Keratinocyte (primary cell): ENCODE measurements around the gene COL6A2. TPM values are rescaled to one million over a fixed set of nuclear protein-coding genes. Genes with fewer than 3 reads are reported as not detected.

ENCODE experiments used
- DNase-seq: peaks from one replicate; pipeline ENCODE4 v3.0.0-alpha.2; 2011; ENCODE audit warnings: low read depth, missing footprints, low spot score
- FAIRE-seq: peaks from 2 replicates; lab custom pipeline; 2011; peaks lifted over from hg19 to GRCh38; lab: Jason Lieb, UNC
- H2AFZ ChIP-seq: 2 replicates; pipeline ENCODE4 v1.6.0; 2012; ENCODE audit warnings: low read length, control low read depth, inconsistent platforms; ENCODE audit not compliant: control insufficient read depth
- H3K27ac ChIP-seq: 2 replicates; pipeline ENCODE4 v1.5.1; 2011; ENCODE audit warnings: low read length; ENCODE audit not compliant: control insufficient read depth, insufficient read depth
- H3K27me3 ChIP-seq: 3 replicates; pipeline ENCODE4 v1.6.0; 2011; ENCODE audit warnings: low read length; ENCODE audit not compliant: control insufficient read depth, insufficient read depth; ENCODE audit errors: extremely low read depth
- H3K36me3 ChIP-seq, 2 experiments: 2 replicates in 1 of 2; 3 replicates in 1 of 2; pipeline ENCODE4 v1.5.1; 2011; ENCODE audit warnings: low read length in 2 of 2, mild to moderate bottlenecking in 1 of 2; ENCODE audit not compliant: control insufficient read depth in 2 of 2, insufficient read depth in 2 of 2; ENCODE audit errors: extremely low read depth in 1 of 2
- H3K4me1 ChIP-seq: 3 replicates; pipeline ENCODE4 v1.5.1; 2011; ENCODE audit warnings: low read length; ENCODE audit not compliant: control insufficient read depth, insufficient read depth; ENCODE audit errors: extremely low read depth
- H3K4me2 ChIP-seq: 3 replicates; pipeline ENCODE4 v1.6.0; 2011; ENCODE audit warnings: low read depth, low read length; ENCODE audit not compliant: control insufficient read depth, insufficient read depth; ENCODE audit errors: extremely low read depth
- H3K4me3 ChIP-seq, 3 experiments: fragments of 200-600 bp in 1 of 3; sonication (generic) in 1 of 3; 2 replicates in 2 of 3; 3 replicates in 1 of 3; pipeline ENCODE4 v1.5.1; 2011 to 2016; ENCODE audit warnings: low read length in 3 of 3, mild to moderate bottlenecking in 3 of 3, control low read depth in 2 of 3, inconsistent platforms in 1 of 3, low read depth in 1 of 3, mixed read lengths in 1 of 3, mixed run types in 1 of 3, moderate library complexity in 1 of 3; ENCODE audit not compliant: control insufficient read depth in 2 of 3, insufficient read depth in 2 of 3; ENCODE audit errors: extremely low read depth in 1 of 3
- H3K79me2 ChIP-seq: 2 replicates; pipeline ENCODE4 v1.6.0; 2012; ENCODE audit warnings: low read length; ENCODE audit not compliant: control insufficient read depth, insufficient read depth
- H3K9ac ChIP-seq: 3 replicates; pipeline ENCODE4 v1.6.0; 2011; ENCODE audit warnings: low read length; ENCODE audit not compliant: control insufficient read depth, insufficient read depth; ENCODE audit errors: extremely low read depth
- H3K9me1 ChIP-seq: 3 replicates; pipeline ENCODE4 v1.6.0; 2011; ENCODE audit warnings: low read length; ENCODE audit not compliant: control insufficient read depth, insufficient read depth; ENCODE audit errors: extremely low read depth
- H3K9me3 ChIP-seq: 2 replicates; pipeline ENCODE4 v1.5.1; 2012; ENCODE audit warnings: low read depth, low read length; ENCODE audit not compliant: control insufficient read depth
- H4K20me1 ChIP-seq: 3 replicates; pipeline ENCODE4 v1.6.0; 2011; ENCODE audit warnings: low read length; ENCODE audit not compliant: control insufficient read depth, insufficient read depth; ENCODE audit errors: extremely low read depth
- CTCF ChIP-seq, 3 experiments: IDR thresholded peaks in 1 of 3; conservative IDR thresholded peaks in 1 of 3; optimal IDR thresholded peaks in 1 of 3; 2 replicates in 2 of 3; 3 replicates in 1 of 3; pipeline versions ENCODE3 to v1.5.1; 2011; ENCODE audit warnings: low read length in 3 of 3, mild to moderate bottlenecking in 3 of 3, moderate library complexity in 2 of 3, control low read depth in 1 of 3, inconsistent platforms in 1 of 3; ENCODE audit not compliant: insufficient read depth in 2 of 3; ENCODE audit errors: extremely low read depth in 1 of 3
- EZH2 ChIP-seq: IDR thresholded peaks from one replicate; pipeline ENCODE4 v1.6.1; 2012; ENCODE audit warnings: inconsistent platforms, mild to moderate bottlenecking, low read length, moderate library complexity
- dilution Hi-C: fragments of 300-500 bp; cut with MboI; formaldehyde crosslinking; loops from one replicate; pipeline ENCODE4 v1.7.0; 2020; ENCODE audit warnings: low sequenced_read_pairs; ENCODE audit not compliant: extremely low pct_ligation_motif_present
- polyA plus RNA-seq, 5 experiments: library from polyadenylated mRNA; depleted of rRNA in 3 of 5; stranded (reverse) in 3 of 5; stranded (forward) in 1 of 5; unstranded in 1 of 5; fragments of >200 nt; gene quantifications; 1 replicate in 1 of 5; 2 replicates in 3 of 5; 3 replicates in 1 of 5; pipeline versions ENCODE4 v1.2.1 to v1.2.3, GENCODE V29; 2011 to 2012; ENCODE audit warnings: missing spikeins in 2 of 5, low read depth in 1 of 5, low replicate concordance in 1 of 5

The COL6A2 gene
- polyA plus RNA-seq, 1 donor (not counting 4 experiments of a cell fraction or from before 2014, with no cell fraction given) = 0.03 TPM

GRCh38 chr21:46056450-46056903, 41.4 kb upstream of the COL6A2 start:
- peaks cover 16% of the 10 kb centered on the region for H3K9me3 ChIP-seq
- DNase-seq = no peak
- no peak overlapping the region for H3K9ac ChIP-seq

GRCh38 chr21:46057111-46057709, 40.7 kb upstream of the COL6A2 start:
- peaks cover 6% of the 10 kb centered on the region for H3K4me1 ChIP-seq
- H3K36me3 ChIP-seq = no peaks in the 10 kb centered on the region
- H3K4me3 ChIP-seq = no peak overlapping the region
- FAIRE-seq (no peak), DNase-seq (no peak)
- peaks cover 16% of the 10 kb centered on the region for H3K9me3 ChIP-seq
- H4K20me1 ChIP-seq = no peaks in the 10 kb centered on the region
- H3K27me3 ChIP-seq = peaks cover 18% of the 10 kb centered on the region
- H2AFZ ChIP-seq = no peak overlapping the region
- H3K9me1 ChIP-seq = no peaks in the 10 kb centered on the region
- TF ChIP-seq EZH2 (no peak), CTCF (optimal IDR thresholded peaks at IDR 0.05 in 1 of 3, IDR thresholded peaks at IDR 0.05 in 1 of 3, conservative IDR thresholded peaks at IDR 0.05 in 1 of 3; ENCODE audit: extremely low read depth in 1 of 3, insufficient read depth in 2 of 3, low read length in 3 of 3) (no peak)
- H3K4me2 ChIP-seq = no peak overlapping the region
- dilution Hi-C loops = no loop called here
- H3K9ac ChIP-seq = no peak overlapping the region
- no peaks in the 10 kb centered on the region for H3K79me2 ChIP-seq
- H3K27ac ChIP-seq = no peak overlapping the region

More at GRCh38 chr21:46056450-46056903, 41.4 kb upstream of the COL6A2 start:
- Histone ChIP-seq H3K79me2 (no peaks in the 10 kb centered on the region), H4K20me1 (no peaks in the 10 kb centered on the region), H3K27ac (no peak overlapping the region), H3K4me2 (no peak overlapping the region), H3K4me3 (no peak overlapping the region), H3K4me1 (peaks cover 6% of the 10 kb centered on the region), H2AFZ (no peak overlapping the region), H3K36me3 (no peaks in the 10 kb centered on the region), H3K9me1 (no peaks in the 10 kb centered on the region), H3K27me3 (peaks cover 18% of the 10 kb centered on the region)
- dilution Hi-C loops = no loop called here
- TF ChIP-seq CTCF (optimal IDR thresholded peaks at IDR 0.05 in 1 of 3, IDR thresholded peaks at IDR 0.05 in 1 of 3, conservative IDR thresholded peaks at IDR 0.05 in 1 of 3; ENCODE audit: extremely low read depth in 1 of 3, insufficient read depth in 2 of 3, low read length in 3 of 3) (no peak), EZH2 (no peak)
- FAIRE-seq = no peak
